Upper lobe of left lung (tissue), 6 donors: ENCODE measurements around the gene ANGPTL4. TPM values are rescaled to one million over a fixed set of nuclear protein-coding genes. Genes with fewer than 3 reads are reported as not detected.
A peak's percentile ranks its signal among the peaks of the same experiment; 100 is the strongest.
"Not testable (repeated sequence)": the region's sequence is repeated elsewhere in the genome, so short reads cannot be mapped to it uniquely, and the experiment has no call there.

ENCODE experiments used
- ATAC-seq, 2 donors: fragments of 200-7000 bp; cut with Tn5 transposase; one replicate each; pipeline ENCODE4 v1.9.1; 2022; ENCODE audit warnings: mild to moderate bottlenecking in 2 of 2, moderate library complexity in 2 of 2; ENCODE audit not compliant: low FRiP score in 2 of 2
- DNase-seq, 2 donors: peaks; one replicate each; pipeline ENCODE4 v3.0.0-alpha.2; 2019 to 2020
- H3K27ac ChIP-seq, 4 donors: fragments of 200-600 bp; sonication (generic); one replicate each; pipeline ENCODE4 v1.5.1; 2016 to 2019
- H3K27me3 ChIP-seq, 4 donors: fragments of 200-600 bp; sonication (generic); one replicate each; pipeline ENCODE4 v1.5.1; 2017 to 2019
- H3K36me3 ChIP-seq, 4 donors: fragments of 200-600 bp; sonication (generic); one replicate each; pipeline ENCODE4 v1.5.1; 2016 to 2019
- H3K4me1 ChIP-seq, 4 donors: fragments of 200-600 bp; sonication (generic); one replicate each; pipeline ENCODE4 v1.5.1; 2018 to 2019
- H3K4me3 ChIP-seq, 4 donors: fragments of 200-600 bp; sonication (generic); one replicate each; pipeline ENCODE4 v1.5.1; 2017 to 2019; ENCODE audit warnings: mild to moderate bottlenecking in 2 of 4, moderate library complexity in 1 of 4
- H3K9me3 ChIP-seq, 4 donors: fragments of 200-600 bp; sonication (generic); one replicate each; pipeline ENCODE4 v1.5.1; 2018 to 2019
- EP300 ChIP-seq, 4 donors: sonication (generic); formaldehyde crosslinking; IDR thresholded peaks; one replicate each; pipeline ENCODE4 v1.5.1; 2017; ENCODE audit warnings: antibody characterized with exemption in 4 of 4, control low read depth in 2 of 4
- POLR2A ChIP-seq, 4 donors: fragments of 450-650 bp; IDR thresholded peaks; one replicate each; pipeline ENCODE4 v1.5.1; 2016 to 2017; ENCODE audit warnings: antibody characterized with exemption in 4 of 4, mild to moderate bottlenecking in 2 of 4
- POLR2AphosphoS5 ChIP-seq, 2 donors: sonication (generic); formaldehyde crosslinking; IDR thresholded peaks; one replicate each; pipeline ENCODE4 v1.5.1; 2017; ENCODE audit warnings: antibody characterized with exemption in 2 of 2
- WGBS, 2 donors: methylation state at CpG; one replicate each; pipeline ENCODE4 v1.1.5; 2017 to 2018; 5-methylcytosine and 5-hydroxymethylcytosine counted together
- total RNA-seq, 6 donors: library from RNA; depleted of rRNA in 4 of 6; stranded (reverse); fragments of >200 nt in 4 of 6; gene quantifications; one replicate each; pipeline versions ENCODE4 v1.1.0 to v1.2.1, GENCODE V29; 2016 to 2021
- TF ChIP-seq, protein P1 (sequence below), 6 experiments: fragments of 450-650 bp in 4 of 6; fragments of 200-600 bp in 2 of 6; sonication (generic) in 2 of 6; IDR thresholded peaks; one replicate each; pipeline ENCODE4 v1.5.1; 2016 to 2019; ENCODE audit warnings: antibody characterized with exemption in 6 of 6
- donor health status: DM: no; HTN: no; CAD: no; lungs with moderate emphysema.
- donor health status: DM: no; HTN: yes; CAD: no; lungs with severe emphysema.

The ANGPTL4 gene
- total RNA-seq = 10 to 100 TPM in 4 of 6 donors, 1 to 10 TPM in 1, not detected in 1; 1.8 to 27.7 (median 13.4) TPM

GRCh38 chr19:8363803-8364771 lies at the start of gene ANGPTL4:
TSS of gene ANGPTL4 (plus strand) at chr19:8364155. CDS start at chr19:8364322, 167 bp downstream.
- 1 to 3% methylated on average over 17 to 62 of the region's 81 CpGs for WGBS, 2 donors
- TF ChIP-seq, protein P1, sequence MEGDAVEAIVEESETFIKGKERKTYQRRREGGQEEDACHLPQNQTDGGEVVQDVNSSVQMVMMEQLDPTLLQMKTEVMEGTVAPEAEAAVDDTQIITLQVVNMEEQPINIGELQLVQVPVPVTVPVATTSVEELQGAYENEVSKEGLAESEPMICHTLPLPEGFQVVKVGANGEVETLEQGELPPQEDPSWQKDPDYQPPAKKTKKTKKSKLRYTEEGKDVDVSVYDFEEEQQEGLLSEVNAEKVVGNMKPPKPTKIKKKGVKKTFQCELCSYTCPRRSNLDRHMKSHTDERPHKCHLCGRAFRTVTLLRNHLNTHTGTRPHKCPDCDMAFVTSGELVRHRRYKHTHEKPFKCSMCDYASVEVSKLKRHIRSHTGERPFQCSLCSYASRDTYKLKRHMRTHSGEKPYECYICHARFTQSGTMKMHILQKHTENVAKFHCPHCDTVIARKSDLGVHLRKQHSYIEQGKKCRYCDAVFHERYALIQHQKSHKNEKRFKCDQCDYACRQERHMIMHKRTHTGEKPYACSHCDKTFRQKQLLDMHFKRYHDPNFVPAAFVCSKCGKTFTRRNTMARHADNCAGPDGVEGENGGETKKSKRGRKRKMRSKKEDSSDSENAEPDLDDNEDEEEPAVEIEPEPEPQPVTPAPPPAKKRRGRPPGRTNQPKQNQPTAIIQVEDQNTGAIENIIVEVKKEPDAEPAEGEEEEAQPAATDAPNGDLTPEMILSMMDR (IDR thresholded peaks at IDR 0.05) = peak in 3 of 6 experiments; percentile 19 to 37 (median 26)
- TF ChIP-seq POLR2A (IDR thresholded peaks at IDR 0.05) (peak; percentile 27 to 66 (median 48)), EP300 (IDR thresholded peaks at IDR 0.05) (no peak), POLR2AphosphoS5 (IDR thresholded peaks at IDR 0.05) (peak; percentile 74 to 83)
- H3K27ac ChIP-seq = peak within 1 kb of the TSS; percentile 70 to 91 (median 83)
- H3K4me3 ChIP-seq = peak within 1 kb of the TSS; percentile 39 to 63 (median 51)
- H3K4me1 ChIP-seq = peaks cover 53 to 77% (median 67%) of the 10 kb centered on the region in 4 donors
- peaks cover 0 to 3% (median 1%) of the 10 kb centered on the region in 4 donors for H3K27me3 ChIP-seq
- no peaks in the 10 kb centered on the region for H3K9me3 ChIP-seq
- no peaks in the 10 kb centered on the region for H3K36me3 ChIP-seq
- ATAC-seq = peak; percentile 38 to 76
- peak; percentile 31 to 87 for DNase-seq

- ATAC-seq = not testable (repeated sequence)
- WGBS, 2 donors = 70 to 76% methylated on average over 11 of the region's 11 CpGs
- H3K36me3 ChIP-seq = peaks cover 0 to 57% (median 27%) of the 10 kb centered on the region in 4 donors
These were observed 48.8 kb upstream of the ANGPTL4 start for GRCh38 chr19:8314981-8315640.

DNA sequence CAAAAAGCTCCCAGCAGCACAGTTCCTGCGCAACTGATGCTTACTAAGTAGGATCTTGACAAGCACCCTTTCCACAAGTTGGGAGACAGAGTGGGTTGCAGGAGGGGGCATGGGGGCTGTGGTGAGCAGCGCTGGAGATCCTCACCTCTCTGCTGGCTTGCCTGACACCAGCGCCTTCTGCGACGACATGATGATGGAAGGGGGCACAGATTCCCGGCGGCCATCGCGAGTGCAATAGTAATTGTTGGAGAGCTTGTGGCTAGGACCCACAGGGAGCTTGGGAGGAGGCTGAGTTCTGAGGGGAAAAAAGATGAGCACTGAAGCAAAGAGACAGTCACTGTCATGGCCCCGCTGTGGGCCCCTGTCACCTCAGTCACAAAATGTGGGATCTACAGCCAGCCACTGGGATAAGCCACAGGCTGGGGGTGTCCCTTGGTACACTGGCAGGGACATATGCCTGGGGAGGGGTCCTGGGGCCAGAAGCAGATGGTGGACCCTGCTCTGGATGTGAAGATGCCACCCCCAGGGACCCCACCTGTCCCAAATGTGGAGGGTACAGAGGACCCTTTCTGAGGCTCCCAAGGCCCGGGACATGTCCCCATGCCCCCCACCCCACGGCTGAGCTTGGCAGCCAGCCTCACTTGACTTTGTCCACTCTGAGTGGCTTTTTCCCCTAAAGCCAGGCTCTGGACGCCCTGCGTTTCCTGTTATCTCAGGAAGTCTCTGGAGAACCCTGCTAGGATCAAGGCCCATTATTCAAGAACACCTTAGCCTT lies 47.4 kb upstream of the ANGPTL4 start:
- TF ChIP-seq EP300 (IDR thresholded peaks at IDR 0.05) (no peak), POLR2AphosphoS5 (IDR thresholded peaks at IDR 0.05) (no peak), POLR2A (IDR thresholded peaks at IDR 0.05) (no peak)
- TF ChIP-seq, protein P1 (IDR thresholded peaks at IDR 0.05) = no peak
- DNase-seq (no peak), ATAC-seq (no peak)
- H3K4me3 ChIP-seq = no peak overlapping the region
- H3K27me3 ChIP-seq = no peaks in the 10 kb centered on the region
- 82 to 83% methylated on average over 13 to 14 of the region's 14 CpGs for WGBS, 2 donors
- peak overlapping the region in 2 of 4 donors; percentile 65 to 72 for H3K27ac ChIP-seq
- no peaks in the 10 kb centered on the region for H3K9me3 ChIP-seq
- peaks cover 0 to 45% (median 22%) of the 10 kb centered on the region in 4 donors for H3K36me3 ChIP-seq
- peaks cover 24 to 42% (median 30%) of the 10 kb centered on the region in 4 donors for H3K4me1 ChIP-seq

More at GRCh38 chr19:8314981-8315640, 48.8 kb upstream of the ANGPTL4 start:
- H3K9me3 ChIP-seq, H3K27me3 ChIP-seq, H3K4me3 ChIP-seq, DNase-seq: not testable (repeated sequence)
- Histone ChIP-seq H3K27ac (peak overlapping the region; percentile 46 to 83 (median 60)), H3K4me1 (peaks cover 22 to 42% (median 26%) of the 10 kb centered on the region in 4 donors)

- not testable (repeated sequence) for ATAC-seq
- H3K36me3 ChIP-seq = peaks cover 0 to 43% (median 28%) of the 10 kb centered on the region in 4 donors
- 78 to 83% methylated on average over 9 of the region's 9 CpGs for WGBS, 2 donors
These were observed 45.1 kb upstream of the ANGPTL4 start for GRCh38 chr19:8318835-8319234.

DNA sequence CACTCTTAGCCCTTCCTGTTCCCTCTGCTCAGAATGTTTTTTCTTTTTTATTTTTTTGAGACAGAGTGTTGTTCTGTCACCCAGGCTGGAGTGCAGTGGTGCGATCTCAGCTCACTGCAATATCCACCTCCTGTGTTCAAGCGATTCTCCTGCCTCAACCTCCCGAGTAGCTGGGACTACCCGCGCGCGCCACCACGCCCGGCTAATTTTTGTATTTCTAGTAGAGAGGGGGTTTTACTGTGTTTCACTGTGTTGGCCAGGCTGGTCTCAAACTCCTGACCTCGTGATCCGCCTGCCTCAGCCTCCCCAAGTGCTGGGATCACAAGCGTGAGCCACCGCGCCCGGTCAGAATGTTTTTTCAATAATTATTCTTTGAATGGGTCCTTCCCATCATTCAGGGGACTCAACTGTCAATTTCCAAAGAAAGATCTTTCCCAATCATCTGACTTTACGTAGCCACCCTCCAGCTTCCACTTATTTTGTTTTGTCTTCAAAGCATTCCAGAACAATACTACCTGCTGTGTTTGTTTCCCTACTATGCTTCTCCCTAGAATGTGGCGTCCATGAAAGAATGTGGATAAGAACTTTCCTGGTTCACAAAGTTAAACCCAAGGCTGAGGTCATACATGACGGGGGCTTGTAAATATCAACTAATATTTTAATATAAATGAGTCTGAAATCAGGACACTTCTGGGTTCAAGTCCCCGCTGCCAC lies 44.0 kb upstream of the ANGPTL4 start:
- peaks cover 34 to 49% (median 41%) of the 10 kb centered on the region in 4 donors for H3K4me1 ChIP-seq
- DNase-seq = no peak
- TF ChIP-seq POLR2A (IDR thresholded peaks at IDR 0.05) (no peak), POLR2AphosphoS5 (IDR thresholded peaks at IDR 0.05) (no peak), EP300 (IDR thresholded peaks at IDR 0.05) (no peak)
- TF ChIP-seq, protein P1 (IDR thresholded peaks at IDR 0.05) = no peak
- peaks cover 0 to 44% (median 27%) of the 10 kb centered on the region in 4 donors for H3K36me3 ChIP-seq
- ATAC-seq = no peak
- H3K4me3 ChIP-seq = peak overlapping the region in 3 of 4 donors; percentile 57 to 82 (median 64)
- H3K27me3 ChIP-seq = no peaks in the 10 kb centered on the region
- no peaks in the 10 kb centered on the region for H3K9me3 ChIP-seq
- H3K27ac ChIP-seq = peak overlapping the region in 3 of 4 donors; percentile 89 to 92 (median 91)
- 85 to 86% methylated on average over 19 of the region's 19 CpGs for WGBS, 2 donors

More at GRCh38 chr19:8318835-8319234, 45.1 kb upstream of the ANGPTL4 start:
- not testable (repeated sequence) for DNase-seq, H3K27ac ChIP-seq, H3K27me3 ChIP-seq, H3K9me3 ChIP-seq, H3K4me3 ChIP-seq
- peaks cover 28 to 53% (median 35%) of the 10 kb centered on the region in 4 donors for H3K4me1 ChIP-seq
